ENCODE results near the gene ADAMTS4. TPM values are rescaled to one million over a fixed set of nuclear protein-coding genes. Genes with fewer than 3 reads are reported as not detected.

The ADAMTS4 gene
- total RNA-seq, 2 experiments from 2014 or later, result 0.82 to 2.1 TPM

DNA sequence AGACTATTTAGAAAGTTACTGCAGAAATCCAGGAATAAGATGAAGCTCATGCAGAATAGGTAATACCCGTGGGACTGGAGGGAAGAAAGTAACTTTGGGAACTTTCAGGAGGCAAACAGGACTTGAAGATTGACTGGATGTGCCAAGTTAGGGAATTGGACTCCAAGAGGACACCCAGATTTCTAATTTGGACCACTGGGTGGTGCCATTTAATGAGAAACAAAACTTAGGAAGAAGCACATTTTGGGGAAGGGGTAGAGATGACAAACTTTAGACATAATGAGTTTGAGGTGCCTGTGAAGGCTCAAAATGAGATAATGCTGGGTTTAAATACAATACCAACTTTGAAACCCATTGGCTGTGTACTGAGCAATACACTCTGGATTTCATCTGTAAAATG is 18.2 kb downstream of the ADAMTS4 start:
- peak overlapping the region; percentile 77 for H3K27ac Mint-ChIP-seq
- no peaks in the 10 kb centered on the region for H3K27me3 Mint-ChIP-seq (ENCODE audit: low read depth)
- H3K4me1 Mint-ChIP-seq (ENCODE audit: low read depth), result peaks cover 70% of the 10 kb centered on the region
- CTCF ChIA-PET, result interaction anchor here (1.2 to 5.5 kb wide), 11 partner anchors 10 to 201 kb away, joined by 3 to 70 read pairs (median 15); partner anchors contain the start of genes ADAMTS4, ARHGAP30, NDUFS2 and PPOX
- DNase-seq, result no peak
- peaks cover 15% of the 10 kb centered on the region for H3K36me3 Mint-ChIP-seq (ENCODE audit: low read depth)
- H3K9me3 Mint-ChIP-seq (ENCODE audit: insufficient read depth), result no peaks in the 10 kb centered on the region
- H3K4me3 Mint-ChIP-seq, result no peak overlapping the region
- ATAC-seq, result no peak
- POLR2A ChIA-PET, result interaction anchor here (0.8 to 2.7 kb wide), 5 partner anchors 10 to 62 kb away, joined by 4 to 9 read pairs (median 5); partner anchors contain the start of genes NDUFS2, NIT1, PFDN2 and PPOX

DNA sequence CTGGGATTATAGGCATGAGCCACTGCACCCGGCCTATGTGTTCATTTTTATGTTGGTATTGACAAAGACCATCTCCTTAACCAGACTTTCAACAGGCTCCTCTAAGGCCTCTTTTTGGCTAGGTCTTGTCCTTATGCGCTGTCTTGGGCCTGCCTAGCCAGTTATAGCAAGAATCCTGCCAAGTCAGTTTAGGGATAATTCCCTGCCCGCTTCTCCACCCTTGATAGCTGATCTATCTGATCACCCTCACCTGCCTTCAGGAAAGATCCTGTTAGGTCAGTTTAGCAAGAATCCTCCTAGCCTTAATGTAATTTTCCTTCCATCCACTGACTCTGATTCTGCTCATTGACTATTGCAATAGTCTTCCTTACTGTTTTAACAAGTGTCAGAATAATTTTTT is 19.2 kb downstream of the ADAMTS4 start:
- H3K4me1 Mint-ChIP-seq (ENCODE audit: low read depth), result peaks cover 71% of the 10 kb centered on the region
- no peak overlapping the region for H3K27ac Mint-ChIP-seq
- H3K4me3 Mint-ChIP-seq, result no peak overlapping the region
- H3K9me3 Mint-ChIP-seq (ENCODE audit: insufficient read depth), result no peaks in the 10 kb centered on the region
- POLR2A ChIA-PET, result interaction anchor here (0.9 kb wide), 1 partner anchor 22 kb away, joined by 4 read pairs; the partner anchor contains the start of gene NDUFS2
- peaks cover 23% of the 10 kb centered on the region for H3K36me3 Mint-ChIP-seq (ENCODE audit: low read depth)
- CTCF ChIA-PET, result interaction anchor here (3.7 to 5.5 kb wide), 4 partner anchors 9 to 46 kb away, joined by 12 to 70 read pairs (median 54); partner anchors contain the start of genes PPOX and TOMM40L
- no peaks in the 10 kb centered on the region for H3K27me3 Mint-ChIP-seq (ENCODE audit: low read depth)
- ATAC-seq, result no peak
- no peak for DNase-seq

DNA sequence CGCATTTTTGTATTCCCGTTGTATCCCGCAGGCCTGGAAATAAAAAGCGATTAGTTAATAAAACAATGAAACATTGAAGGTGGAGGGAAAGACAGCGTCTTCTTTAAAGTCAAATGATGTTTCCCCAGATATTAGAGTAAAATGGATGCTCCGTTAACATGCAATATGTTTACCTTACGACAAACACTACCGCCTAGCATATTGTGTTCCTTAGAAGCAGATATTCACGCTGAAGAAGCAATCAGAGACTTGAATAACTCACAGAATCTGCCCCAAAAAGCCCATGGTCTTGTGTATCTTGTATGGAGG is 21.0 kb downstream of the ADAMTS4 start:
- peaks cover 34% of the 10 kb centered on the region for H3K36me3 Mint-ChIP-seq (ENCODE audit: low read depth)
- peaks cover 62% of the 10 kb centered on the region for H3K4me1 Mint-ChIP-seq (ENCODE audit: low read depth)
- POLR2A ChIA-PET, result interaction anchor here (0.6 to 2.3 kb wide), 5 partner anchors 8 to 208 kb away, joined by 3 to 46 read pairs (median 12); partner anchors contain the start of genes NDUFS2 and PPOX
- CTCF ChIA-PET, result interaction anchor here (0.6 to 3.3 kb wide), 4 partner anchors 12 to 132 kb away, joined by 3 to 40 read pairs (median 7); partner anchors contain the start of genes PPOX and USF1
- peak overlapping the region; percentile 94 for H3K27ac Mint-ChIP-seq
- no peaks in the 10 kb centered on the region for H3K9me3 Mint-ChIP-seq (ENCODE audit: insufficient read depth)
- H3K4me3 Mint-ChIP-seq, result peak overlapping the region; percentile 90
- H3K27me3 Mint-ChIP-seq (ENCODE audit: low read depth), result no peaks in the 10 kb centered on the region
- no peak for ATAC-seq
- DNase-seq, result no peak

DNA sequence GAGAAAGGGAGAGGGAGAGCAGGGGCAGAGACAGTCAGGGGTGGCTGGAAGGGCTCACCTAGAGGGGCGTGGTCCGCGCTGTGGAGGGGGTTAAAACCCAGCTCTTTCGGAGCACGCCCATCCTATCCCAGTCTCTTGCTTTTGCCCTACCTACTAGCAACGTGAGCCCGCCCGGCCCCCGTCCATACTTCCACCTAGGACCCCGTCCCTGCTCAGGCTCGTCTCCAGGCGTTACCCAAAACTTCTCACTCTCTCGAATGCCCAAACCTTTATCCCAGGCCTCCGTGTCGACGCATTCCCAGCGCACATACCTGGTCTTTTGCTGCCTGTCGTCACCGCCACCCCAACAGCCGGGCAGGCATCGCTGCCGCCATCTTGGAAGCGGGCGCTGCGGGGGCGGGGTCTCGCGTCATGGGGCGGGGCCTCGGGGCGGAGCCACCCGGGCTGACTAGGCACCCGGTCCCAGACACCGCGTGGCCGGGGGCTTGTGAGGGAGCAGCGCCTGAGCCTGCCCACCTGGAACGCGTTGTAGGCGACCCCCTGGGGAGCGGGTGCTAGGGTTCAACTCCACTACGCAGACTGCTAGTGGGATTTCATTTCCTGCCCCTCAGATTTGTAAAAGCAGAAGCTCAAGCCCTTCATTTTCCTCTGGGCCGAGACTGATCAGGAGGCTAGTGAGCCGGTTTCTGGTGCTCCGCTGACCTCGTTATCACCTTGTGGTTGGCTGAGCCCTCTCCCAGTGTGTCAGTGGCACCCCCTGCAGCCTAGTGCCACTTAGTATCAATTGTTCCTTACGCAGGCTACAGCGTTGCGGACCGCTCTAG is 21.5 kb downstream of the ADAMTS4 start, which contains the start of gene B4GALT3:
Gene B4GALT3 (minus strand): TSS at position 396 of the 824 bp plus-strand sequence. CDS start 1,447 bp downstream, outside the sequence.
- Mint-ChIP-seq H3K4me1 (ENCODE audit: low read depth) (peaks cover 56% of the 10 kb centered on the region), H3K4me3 (peak within 1 kb of the TSS; percentile 90), H3K9me3 (ENCODE audit: insufficient read depth) (no peaks in the 10 kb centered on the region), H3K27me3 (ENCODE audit: low read depth) (no peaks in the 10 kb centered on the region), H3K27ac (peak within 1 kb of the TSS; percentile 94), H3K36me3 (ENCODE audit: low read depth) (peaks cover 38% of the 10 kb centered on the region)
- CTCF ChIA-PET, result interaction anchor here (0.6 to 3.3 kb wide), 9 partner anchors 11 to 204 kb away, joined by 3 to 40 read pairs (median 4); partner anchors contain the start of genes CFAP126, NDUFS2, PPOX and TOMM40L
- ATAC-seq (peak; percentile 91), DNase-seq (peak; percentile 94)
- POLR2A ChIA-PET, result interaction anchor here (0.6 to 2.3 kb wide), 12 partner anchors 9 to 212 kb away, joined by 3 to 46 read pairs (median 4); partner anchors contain the start of genes NDUFS2, PPOX, TOMM40L and UFC1

DNA sequence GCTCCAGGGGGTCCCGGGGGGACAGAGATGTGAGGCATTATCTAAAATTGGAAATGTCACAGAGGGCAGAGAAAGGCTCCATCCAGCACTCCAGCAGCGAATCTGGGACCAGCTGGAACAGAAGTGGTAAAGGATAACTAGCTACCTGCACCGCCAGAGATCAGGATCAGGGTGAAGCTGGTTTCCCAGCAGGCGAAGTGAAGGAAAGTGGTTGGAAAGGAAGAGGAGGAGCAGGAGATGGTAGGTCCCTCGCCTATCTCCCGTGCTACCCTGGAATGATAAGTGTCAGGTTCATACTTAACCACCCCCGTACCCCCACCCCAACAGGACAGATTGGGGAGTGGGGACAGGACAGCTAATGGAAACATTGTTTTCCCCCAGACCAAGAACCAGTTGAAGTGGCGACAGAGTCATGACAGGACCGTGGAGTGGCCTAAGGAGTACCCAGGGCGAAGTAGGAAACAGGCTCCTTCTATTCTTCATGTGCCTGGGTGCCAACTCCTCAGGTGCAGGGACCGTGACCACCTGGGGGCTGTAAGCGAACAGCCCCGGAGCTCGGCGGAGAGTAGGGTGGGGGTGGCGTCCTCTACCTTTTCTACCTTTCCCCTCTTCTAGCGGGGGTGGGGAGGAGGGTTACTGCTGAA is 22.3 kb downstream of the ADAMTS4 start:
- peaks cover 49% of the 10 kb centered on the region for H3K4me1 Mint-ChIP-seq (ENCODE audit: low read depth)

DNA sequence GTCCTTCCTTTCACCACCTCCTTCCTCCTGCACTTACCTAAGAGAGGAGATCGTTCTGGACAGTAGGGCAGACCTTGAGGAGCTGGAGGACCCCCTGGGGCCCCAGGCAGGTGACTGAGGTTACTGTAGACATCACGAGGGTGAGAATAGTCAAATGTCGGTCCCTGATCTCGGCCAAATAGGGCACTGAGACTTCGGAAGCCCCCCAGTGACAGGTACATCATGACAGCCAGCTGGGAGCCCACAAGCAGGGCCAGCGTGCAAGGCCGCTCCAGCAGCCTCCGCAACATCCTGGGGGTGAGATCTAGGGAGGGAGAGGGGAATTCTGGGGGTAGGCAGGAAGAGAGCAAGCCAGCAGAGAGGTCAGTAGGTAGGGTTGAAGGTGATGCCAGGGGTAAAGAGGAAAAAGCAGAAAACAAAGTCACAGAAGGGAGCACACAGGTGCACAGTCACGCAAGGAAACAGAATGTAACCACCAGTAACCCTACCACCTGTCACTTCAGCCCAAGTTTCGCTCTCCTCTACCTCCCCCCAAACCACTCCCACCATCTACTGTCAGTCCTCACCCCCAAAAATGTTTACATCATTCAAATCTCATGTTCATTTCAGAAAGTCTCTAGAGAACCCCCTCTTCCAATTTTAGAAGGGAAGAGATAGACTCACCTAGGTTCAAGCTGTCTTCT is 22.9 kb downstream of the ADAMTS4 start:
- ATAC-seq (no peak), DNase-seq (no peak)
- H3K4me1 Mint-ChIP-seq (ENCODE audit: low read depth), result peaks cover 44% of the 10 kb centered on the region
- peak overlapping the region; percentile 90 for H3K4me3 Mint-ChIP-seq
- ChIA-PET CTCF (interaction anchor here (1.4 to 3.3 kb wide), 4 partner anchors 10 to 206 kb away, joined by 5 to 40 read pairs (median 8); partner anchors contain the start of genes PPOX and TOMM40L), POLR2A (interaction anchor here (0.7 to 2.3 kb wide), 8 partner anchors 9 to 133 kb away, joined by 3 to 46 read pairs (median 6); partner anchors contain the start of genes NDUFS2, PPOX and USP21)
- H3K9me3 Mint-ChIP-seq (ENCODE audit: insufficient read depth), result no peaks in the 10 kb centered on the region
- no peaks in the 10 kb centered on the region for H3K27me3 Mint-ChIP-seq (ENCODE audit: low read depth)
- peaks cover 42% of the 10 kb centered on the region for H3K36me3 Mint-ChIP-seq (ENCODE audit: low read depth)
- peak overlapping the region; percentile 94 for H3K27ac Mint-ChIP-seq

More for the DNA sequence above, 22.3 kb downstream of the ADAMTS4 start:
- ATAC-seq, result no peak
- ChIA-PET CTCF (interaction anchor here (1.2 to 3.3 kb wide), 6 partner anchors 10 to 205 kb away, joined by 3 to 40 read pairs (median 6); partner anchors contain the start of genes CFAP126, NDUFS2, PPOX and TOMM40L), POLR2A (interaction anchor here (0.7 to 2.3 kb wide), 11 partner anchors 10 to 213 kb away, joined by 3 to 46 read pairs (median 4); partner anchors contain the start of genes NDUFS2, PPOX, TOMM40L and UFC1)
- Mint-ChIP-seq H3K9me3 (ENCODE audit: insufficient read depth) (no peaks in the 10 kb centered on the region), H3K27me3 (ENCODE audit: low read depth) (no peaks in the 10 kb centered on the region), H3K36me3 (ENCODE audit: low read depth) (peaks cover 38% of the 10 kb centered on the region), H3K27ac (peak overlapping the region; percentile 94), H3K4me3 (peak overlapping the region; percentile 90)
- no peak for DNase-seq

DNA sequence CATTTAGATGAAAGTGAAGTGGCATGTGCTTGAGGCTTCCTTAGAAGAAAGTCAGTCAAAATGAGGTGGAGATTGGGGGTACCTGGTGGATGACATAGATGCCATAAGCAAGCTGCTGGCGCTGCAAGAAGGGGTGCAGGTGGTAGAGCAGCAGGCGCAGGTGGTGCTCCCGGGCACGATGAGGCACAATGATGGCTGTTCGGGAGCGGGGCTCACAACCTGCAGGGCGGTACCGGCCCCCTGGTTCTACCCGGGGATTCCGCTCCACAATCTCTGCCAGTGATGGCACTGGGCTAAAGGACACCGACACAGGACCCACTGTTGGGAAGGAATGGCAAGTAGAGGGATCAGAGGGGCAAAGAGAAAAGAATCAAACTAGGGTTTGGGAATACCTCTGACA is 23.9 kb downstream of the ADAMTS4 start:
- Mint-ChIP-seq H3K9me3 (ENCODE audit: insufficient read depth) (no peaks in the 10 kb centered on the region), H3K4me1 (ENCODE audit: low read depth) (peaks cover 36% of the 10 kb centered on the region), H3K27ac (no peak overlapping the region), H3K4me3 (no peak overlapping the region), H3K36me3 (ENCODE audit: low read depth) (peaks cover 47% of the 10 kb centered on the region), H3K27me3 (ENCODE audit: low read depth) (no peaks in the 10 kb centered on the region)
- DNase-seq, result no peak
- ChIA-PET CTCF (interaction anchor here (3.3 kb wide), 2 partner anchors 9 to 17 kb away, joined by 10 to 40 read pairs; partner anchors contain the start of gene PPOX), POLR2A (interaction anchor here (0.7 to 1.4 kb wide), 2 partner anchors 8 to 20 kb away, joined by 4 to 5 read pairs; partner anchors contain the start of gene PPOX)
- no peak for ATAC-seq

DNA sequence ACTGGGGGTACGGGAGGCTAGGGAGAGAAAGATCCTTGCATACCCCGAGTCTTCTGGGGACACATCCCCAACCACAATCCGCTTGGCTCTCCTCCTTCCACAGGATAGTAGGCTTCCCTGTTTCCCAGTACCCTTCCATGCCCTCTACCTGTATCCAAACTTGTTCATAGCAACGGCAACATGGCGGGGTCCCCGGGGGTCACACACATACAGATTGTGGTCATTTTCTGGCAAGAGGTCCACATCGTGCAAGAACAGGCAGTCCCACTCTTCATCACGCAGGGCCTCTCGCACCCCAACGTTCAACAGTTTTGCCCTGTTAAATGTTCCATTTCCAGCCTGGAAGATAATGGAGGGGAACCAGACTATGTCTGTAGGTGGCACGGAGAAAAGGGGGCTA is 25.1 kb downstream of the ADAMTS4 start:
- ATAC-seq (no peak), DNase-seq (no peak)
- Mint-ChIP-seq H3K36me3 (ENCODE audit: low read depth) (peaks cover 47% of the 10 kb centered on the region), H3K27ac (no peak overlapping the region), H3K9me3 (ENCODE audit: insufficient read depth) (no peaks in the 10 kb centered on the region), H3K4me3 (no peak overlapping the region), H3K27me3 (ENCODE audit: low read depth) (no peaks in the 10 kb centered on the region), H3K4me1 (ENCODE audit: low read depth) (peaks cover 36% of the 10 kb centered on the region)
- POLR2A ChIA-PET, result no interaction called here
- CTCF ChIA-PET, result no interaction called here

DNA sequence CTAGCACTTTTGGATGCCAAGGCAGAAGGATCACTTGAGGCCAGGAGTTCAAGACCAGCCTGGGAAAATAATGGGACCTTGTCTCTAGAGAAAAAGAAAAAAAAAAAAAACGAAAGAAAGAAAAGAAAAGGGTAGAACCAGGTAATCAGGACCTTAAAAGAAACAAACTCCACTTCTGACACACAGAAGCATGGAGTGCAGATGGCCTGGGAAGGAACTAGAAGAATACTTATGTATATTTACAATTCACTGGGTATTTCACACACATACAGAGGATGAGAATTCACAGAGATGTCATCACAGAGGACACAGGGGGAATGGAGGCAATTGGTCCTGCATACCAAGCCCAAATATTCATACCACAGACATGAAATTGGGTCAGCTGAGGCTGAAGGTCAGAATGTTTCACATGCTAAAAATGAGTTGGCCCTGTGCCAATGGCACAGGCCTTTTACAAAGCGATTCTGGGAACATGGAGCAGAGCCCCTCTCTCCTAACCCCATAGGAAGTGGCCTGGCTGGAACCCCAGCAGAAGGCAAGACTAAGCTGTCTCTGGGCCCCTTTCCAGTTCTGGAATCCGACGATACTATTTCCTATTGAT is 26.0 kb downstream of the ADAMTS4 start:
- peaks cover 36% of the 10 kb centered on the region for H3K4me1 Mint-ChIP-seq (ENCODE audit: low read depth)
- peak overlapping the region; percentile 72 for H3K27ac Mint-ChIP-seq
- POLR2A ChIA-PET, result interaction anchor here (1.2 kb wide), 1 partner anchor 13 kb away, joined by 4 read pairs; no protein-coding TSS in a partner anchor
- no peak for DNase-seq
- CTCF ChIA-PET, result no interaction called here
- no peak for ATAC-seq
- H3K27me3 Mint-ChIP-seq (ENCODE audit: low read depth), result no peaks in the 10 kb centered on the region
- no peak overlapping the region for H3K4me3 Mint-ChIP-seq
- no peaks in the 10 kb centered on the region for H3K9me3 Mint-ChIP-seq (ENCODE audit: insufficient read depth)
- peaks cover 52% of the 10 kb centered on the region for H3K36me3 Mint-ChIP-seq (ENCODE audit: low read depth)

DNA sequence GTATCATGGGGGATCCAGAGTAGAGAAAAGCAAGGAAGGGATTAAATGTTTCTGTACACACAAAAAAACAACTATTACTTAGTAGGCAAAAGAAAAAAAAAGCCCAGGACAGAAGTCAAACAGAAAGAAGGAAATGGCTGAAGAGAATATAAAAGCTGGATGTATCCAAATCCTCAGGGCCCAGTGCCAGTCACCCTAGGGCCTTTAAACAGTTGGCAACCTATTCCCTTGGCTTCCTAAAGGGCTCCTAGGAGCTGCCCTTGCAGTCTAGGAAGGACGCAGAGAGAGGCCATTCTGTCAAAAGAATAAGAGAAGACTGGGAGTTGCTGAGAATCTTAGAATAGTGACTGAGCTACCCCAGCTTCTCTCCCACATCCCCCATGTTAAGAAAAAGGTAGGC is 26.5 kb downstream of the ADAMTS4 start:
- Mint-ChIP-seq H3K36me3 (ENCODE audit: low read depth) (peaks cover 54% of the 10 kb centered on the region), H3K4me3 (no peak overlapping the region), H3K9me3 (ENCODE audit: insufficient read depth) (no peaks in the 10 kb centered on the region), H3K27me3 (ENCODE audit: low read depth) (no peaks in the 10 kb centered on the region), H3K4me1 (ENCODE audit: low read depth) (peaks cover 34% of the 10 kb centered on the region), H3K27ac (peak overlapping the region; percentile 72)
- no peak for DNase-seq
- ChIA-PET CTCF (no interaction called here), POLR2A (interaction anchor here (1.2 kb wide), 1 partner anchor 13 kb away, joined by 4 read pairs; no protein-coding TSS in a partner anchor)
- no peak for ATAC-seq
